ENCODE measurements around the gene GNAQ.
"Not testable (repeated sequence)": the region's sequence is repeated elsewhere in the genome, so short reads cannot be mapped to it uniquely, and the experiment has no call there.

- TF ChIP-seq, protein P1, sequence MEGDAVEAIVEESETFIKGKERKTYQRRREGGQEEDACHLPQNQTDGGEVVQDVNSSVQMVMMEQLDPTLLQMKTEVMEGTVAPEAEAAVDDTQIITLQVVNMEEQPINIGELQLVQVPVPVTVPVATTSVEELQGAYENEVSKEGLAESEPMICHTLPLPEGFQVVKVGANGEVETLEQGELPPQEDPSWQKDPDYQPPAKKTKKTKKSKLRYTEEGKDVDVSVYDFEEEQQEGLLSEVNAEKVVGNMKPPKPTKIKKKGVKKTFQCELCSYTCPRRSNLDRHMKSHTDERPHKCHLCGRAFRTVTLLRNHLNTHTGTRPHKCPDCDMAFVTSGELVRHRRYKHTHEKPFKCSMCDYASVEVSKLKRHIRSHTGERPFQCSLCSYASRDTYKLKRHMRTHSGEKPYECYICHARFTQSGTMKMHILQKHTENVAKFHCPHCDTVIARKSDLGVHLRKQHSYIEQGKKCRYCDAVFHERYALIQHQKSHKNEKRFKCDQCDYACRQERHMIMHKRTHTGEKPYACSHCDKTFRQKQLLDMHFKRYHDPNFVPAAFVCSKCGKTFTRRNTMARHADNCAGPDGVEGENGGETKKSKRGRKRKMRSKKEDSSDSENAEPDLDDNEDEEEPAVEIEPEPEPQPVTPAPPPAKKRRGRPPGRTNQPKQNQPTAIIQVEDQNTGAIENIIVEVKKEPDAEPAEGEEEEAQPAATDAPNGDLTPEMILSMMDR (IDR thresholded peaks at IDR 0.05 in 8 of 11, conservative IDR thresholded peaks at IDR 0.05 in 3 of 11) = not testable (repeated sequence)
- not testable (repeated sequence) for TF ChIP-seq POLR2A (IDR thresholded peaks at IDR 0.05)
Measured at GRCh38 chr9:77863638-77864037, 168.0 kb downstream of the GNAQ start.
